Spleen (tissue), 7 donors: ENCODE results near the gene CHST4.

Source experiments
- POLR2A ChIP-seq, 3 donors: fragments of 450-650 bp; IDR thresholded peaks; one replicate each; pipeline ENCODE4 v1.5.1; 2017; ENCODE audit warnings: antibody characterized with exemption in 3 of 3, mild to moderate bottlenecking in 1 of 3
- TF ChIP-seq, protein P1 (sequence below), 11 experiments: fragments of 200-600 bp in 7 of 11; fragments of 450-650 bp in 4 of 11; sonication (generic) in 4 of 11; IDR thresholded peaks in 8 of 11; conservative IDR thresholded peaks in 3 of 11; 1 replicate in 7 of 11; 2 replicates in 4 of 11; pipeline versions ENCODE4 v1.4.0 to v1.8.0; 2016 to 2021; ENCODE audit warnings: antibody characterized with exemption in 11 of 11, inconsistent platforms in 4 of 11, mild to moderate bottlenecking in 1 of 11
- donor health status: DM: no; HTN: no; CAD: no; lungs with moderate emphysema.
- donor health status: DM: no; HTN: no; CAD: no.
- donor health status: DM: no; HTN: no; CAD: no.

DNA sequence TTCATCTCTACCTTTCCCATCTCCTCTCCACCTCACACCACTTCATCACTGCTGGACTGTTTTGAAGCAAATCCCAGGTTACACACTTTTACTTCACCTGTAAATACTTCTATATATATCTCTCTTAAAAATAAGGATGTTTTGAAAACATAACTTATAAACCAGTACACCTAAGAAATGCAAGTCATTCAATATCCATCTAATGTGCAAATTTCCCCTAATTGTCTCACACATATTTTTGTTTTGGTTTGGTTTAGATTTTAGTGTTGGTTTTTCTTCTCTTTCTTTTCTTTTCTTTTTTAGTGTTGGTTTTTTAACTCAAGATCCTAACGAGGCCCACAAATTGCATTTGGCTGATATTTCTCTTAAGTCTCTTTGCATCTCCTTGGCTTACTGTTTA, 19.2 kb upstream of the CHST4 start:
- TF ChIP-seq POLR2A (IDR thresholded peaks at IDR 0.05): no peak
- TF ChIP-seq, protein P1, sequence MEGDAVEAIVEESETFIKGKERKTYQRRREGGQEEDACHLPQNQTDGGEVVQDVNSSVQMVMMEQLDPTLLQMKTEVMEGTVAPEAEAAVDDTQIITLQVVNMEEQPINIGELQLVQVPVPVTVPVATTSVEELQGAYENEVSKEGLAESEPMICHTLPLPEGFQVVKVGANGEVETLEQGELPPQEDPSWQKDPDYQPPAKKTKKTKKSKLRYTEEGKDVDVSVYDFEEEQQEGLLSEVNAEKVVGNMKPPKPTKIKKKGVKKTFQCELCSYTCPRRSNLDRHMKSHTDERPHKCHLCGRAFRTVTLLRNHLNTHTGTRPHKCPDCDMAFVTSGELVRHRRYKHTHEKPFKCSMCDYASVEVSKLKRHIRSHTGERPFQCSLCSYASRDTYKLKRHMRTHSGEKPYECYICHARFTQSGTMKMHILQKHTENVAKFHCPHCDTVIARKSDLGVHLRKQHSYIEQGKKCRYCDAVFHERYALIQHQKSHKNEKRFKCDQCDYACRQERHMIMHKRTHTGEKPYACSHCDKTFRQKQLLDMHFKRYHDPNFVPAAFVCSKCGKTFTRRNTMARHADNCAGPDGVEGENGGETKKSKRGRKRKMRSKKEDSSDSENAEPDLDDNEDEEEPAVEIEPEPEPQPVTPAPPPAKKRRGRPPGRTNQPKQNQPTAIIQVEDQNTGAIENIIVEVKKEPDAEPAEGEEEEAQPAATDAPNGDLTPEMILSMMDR (IDR thresholded peaks at IDR 0.05 in 8 of 11, conservative IDR thresholded peaks at IDR 0.05 in 3 of 11): no peak
